NB4 (cell line): ENCODE measurements around the gene DPYSL5.

Experiments used
- CTCF ChIP-seq: IDR thresholded peaks from one replicate; pipeline ENCODE4 v1.5.1; 2012; ENCODE audit warnings: low read depth, low read length
- MAX ChIP-seq: IDR thresholded peaks from 2 replicates; pipeline ENCODE4 v1.6.1; 2011; ENCODE audit warnings: low read depth, low read length
- MYC ChIP-seq: IDR thresholded peaks from 2 replicates; pipeline ENCODE4 v1.6.1; 2011; ENCODE audit warnings: low read depth, low read length
- POLR2A ChIP-seq: IDR thresholded peaks from 2 replicates; pipeline ENCODE4 v1.6.1; 2011; ENCODE audit warnings: mild to moderate bottlenecking; ENCODE audit not compliant: insufficient read length; ENCODE audit errors: extremely low read depth

- TF ChIP-seq CTCF (no peak), POLR2A (no peak), MAX (no peak), MYC (no peak)
These were observed 150.4 kb downstream of the DPYSL5 start for GRCh38 chr2:26998323-26998722.
